GM18517 (cell line): ENCODE data around the gene ABTB2.

Source experiments
- ATAC-seq: cut with Tn5 transposase; IDR thresholded peaks from one replicate; pipeline ENCODE4 v1.9.1; 2021; ENCODE audit warnings: mild to moderate bottlenecking, moderate library complexity; ENCODE audit not compliant: unreplicated experiment

ABTB2 gene

GRCh38 chr11:34245041-34245440 is 112.8 kb downstream of the ABTB2 start:
- ATAC-seq = no peak

GRCh38 chr11:34243600-34244464 is 114.0 kb downstream of the ABTB2 start:
- peak; percentile 87 for ATAC-seq

- no peak for ATAC-seq
Measured at GRCh38 chr11:34242037-34242625, 115.7 kb downstream of the ABTB2 start.

GRCh38 chr11:34240150-34240494 is 117.7 kb downstream of the ABTB2 start:
- no peak for ATAC-seq

- no peak for ATAC-seq
Measured at GRCh38 chr11:34239465-34240149, 118.2 kb downstream of the ABTB2 start.

- ATAC-seq = no peak
Measured at GRCh38 chr11:34238966-34239365, 118.8 kb downstream of the ABTB2 start.

- ATAC-seq = no peak
Measured at GRCh38 chr11:34238533-34238932, 119.3 kb downstream of the ABTB2 start.

- no peak for ATAC-seq
Measured at GRCh38 chr11:34236572-34236971, 121.2 kb downstream of the ABTB2 start.

GRCh38 chr11:34235591-34236071 is 122.2 kb downstream of the ABTB2 start:
- ATAC-seq = no peak

GRCh38 chr11:34235189-34235588 is 122.6 kb downstream of the ABTB2 start:
- peak; percentile 26 for ATAC-seq

GRCh38 chr11:34234086-34234740 is 123.6 kb downstream of the ABTB2 start:
- ATAC-seq = peak; percentile 74

GRCh38 chr11:34233215-34233614 is 124.6 kb downstream of the ABTB2 start:
- no peak for ATAC-seq

- no peak for ATAC-seq
Measured at GRCh38 chr11:34232807-34233206, 125.0 kb downstream of the ABTB2 start.

- no peak for ATAC-seq
Measured at GRCh38 chr11:34226210-34226609, 131.6 kb downstream of the ABTB2 start.

- ATAC-seq = no peak
Measured at GRCh38 chr11:34225091-34225490, 132.7 kb downstream of the ABTB2 start.

GRCh38 chr11:34224434-34224966 is 133.3 kb downstream of the ABTB2 start:
- ATAC-seq = no peak

GRCh38 chr11:34223907-34224306 is 133.9 kb downstream of the ABTB2 start:
- ATAC-seq = no peak

GRCh38 chr11:34223021-34223813 is 134.6 kb downstream of the ABTB2 start:
- ATAC-seq = no peak

- no peak for ATAC-seq
Measured at GRCh38 chr11:34222030-34222429, 135.8 kb downstream of the ABTB2 start.

- no peak for ATAC-seq
Measured at GRCh38 chr11:34219941-34220370, 137.9 kb downstream of the ABTB2 start.
